WTC11 (cell line): Measurements from ENCODE around the gene ATXN7L3B. TPM values are rescaled to one million over a fixed set of nuclear protein-coding genes. Genes with fewer than 3 reads are reported as not detected.

Experiments used
- ATAC-seq: fragments of 200-7000 bp; cut with Tn5 transposase; 2 replicates; pipeline ENCODE4 v1.10.0; 2021; ENCODE audit warnings: mild to moderate bottlenecking, moderate library complexity
- CTCF ChIA-PET: fragments of 300-600 bp; sonication (Branson Sonifier 250); formaldehyde crosslinking; loops from one replicate; lab custom pipeline; 2021; ENCODE audit warnings: antibody characterized with exemption; lab: Charles Lee
- POLR2A ChIA-PET: fragments of 350-600 bp; sonication (Branson Sonifier 250); formaldehyde crosslinking; loops from one replicate; lab custom pipeline; 2021; ENCODE audit warnings: antibody characterized with exemption; lab: Charles Lee
- DNase-seq: peaks from one replicate; pipeline ENCODE4 v3.0.0; 2021; ENCODE audit warnings: low spot score
- H3K27ac Mint-ChIP-seq: 2 replicates; pipeline ENCODE4 v1.8.0; 2021; ENCODE audit warnings: mixed read lengths
- H3K27me3 Mint-ChIP-seq: 2 replicates; pipeline ENCODE4 v1.8.0; 2021; ENCODE audit warnings: low read depth, mild to moderate bottlenecking, moderate library complexity, mixed read lengths
- H3K36me3 Mint-ChIP-seq: 2 replicates; pipeline ENCODE4 v1.8.0; 2021; ENCODE audit warnings: mixed read lengths
- H3K4me1 Mint-ChIP-seq: 2 replicates; pipeline ENCODE4 v1.8.0; 2022; ENCODE audit warnings: mixed read lengths
- H3K4me3 Mint-ChIP-seq: 2 replicates; pipeline ENCODE4 v1.8.0; 2021; ENCODE audit warnings: mild to moderate bottlenecking, moderate library complexity, mixed read lengths
- H3K9me3 Mint-ChIP-seq: 2 replicates; pipeline ENCODE4 v1.8.0; 2021; ENCODE audit warnings: mixed read lengths
- ATF1 ChIP-seq: sonication (generic); formaldehyde crosslinking; IDR thresholded peaks from 2 replicates; pipeline ENCODE4 v1.8.1; 2023; ENCODE audit warnings: mild to moderate bottlenecking, moderate library complexity, missing genetic modification reagents
- CREB1 ChIP-seq: sonication (generic); formaldehyde crosslinking; IDR thresholded peaks from 2 replicates; pipeline ENCODE4 v1.8.0; 2023; ENCODE audit warnings: mild to moderate bottlenecking, missing genetic modification reagents
- E2F4 ChIP-seq: sonication (generic); formaldehyde crosslinking; IDR thresholded peaks from 2 replicates; pipeline ENCODE4 v1.8.1; 2022; ENCODE audit warnings: low read depth, mild to moderate bottlenecking, moderate library complexity, missing genetic modification reagents, borderline replicate concordance
- ESRRA ChIP-seq: sonication (generic); formaldehyde crosslinking; IDR thresholded peaks from 2 replicates; pipeline ENCODE4 v1.8.1; 2022; ENCODE audit warnings: mild to moderate bottlenecking, missing genetic modification reagents, borderline replicate concordance
- ETV6 ChIP-seq: sonication (generic); formaldehyde crosslinking; IDR thresholded peaks from 2 replicates; pipeline ENCODE4 v1.8.1; 2022; ENCODE audit warnings: mild to moderate bottlenecking, missing genetic modification reagents
- FOXP1 ChIP-seq: sonication (generic); formaldehyde crosslinking; IDR thresholded peaks from 2 replicates; pipeline ENCODE4 v1.8.0; 2022; ENCODE audit warnings: missing genetic modification reagents, mild to moderate bottlenecking, moderate library complexity, borderline replicate concordance
- NFYB ChIP-seq: sonication (generic); formaldehyde crosslinking; conservative IDR thresholded peaks from 2 replicates; pipeline ENCODE4 v1.8.0; 2022; ENCODE audit warnings: low read depth, missing genetic modification reagents
- NR3C1 ChIP-seq: sonication (generic); formaldehyde crosslinking; conservative IDR thresholded peaks from 2 replicates; pipeline ENCODE4 v1.8.1; 2023; ENCODE audit warnings: low read depth, mild to moderate bottlenecking, missing genetic modification reagents
- OVOL2 ChIP-seq: fragments of 250-450 bp; sonication (Bioruptor Pico); IDR thresholded peaks from 2 replicates; pipeline ENCODE4 v1.9.0; 2021; ENCODE audit warnings: mild to moderate bottlenecking, borderline replicate concordance
- TEAD1 ChIP-seq: sonication (generic); formaldehyde crosslinking; IDR thresholded peaks from 2 replicates; pipeline ENCODE4 v1.8.0; 2022; ENCODE audit warnings: mild to moderate bottlenecking, missing genetic modification reagents
- ZMAT4 ChIP-seq: fragments of 250-450 bp; sonication (Bioruptor Pico); IDR thresholded peaks from 2 replicates; pipeline ENCODE4 v1.9.0; 2021; ENCODE audit warnings: mild to moderate bottlenecking
- total RNA-seq: library from RNA; stranded (reverse); gene quantifications from 3 replicates; pipeline ENCODE4 v1.2.3, GENCODE V29; 2021
- TF ChIP-seq, protein P1 (sequence below): sonication (generic); formaldehyde crosslinking; IDR thresholded peaks from 2 replicates; pipeline ENCODE4 v1.8.1; 2023; ENCODE audit warnings: mild to moderate bottlenecking, missing genetic modification reagents
- TF ChIP-seq, protein P2 (sequence below): sonication (generic); formaldehyde crosslinking; IDR thresholded peaks from 2 replicates; pipeline ENCODE4 v1.8.0; 2023; ENCODE audit warnings: missing genetic modification reagents
- TF ChIP-seq, protein P3 (sequence below): sonication (generic); formaldehyde crosslinking; IDR thresholded peaks from 2 replicates; pipeline ENCODE4 v1.8.0; 2023; ENCODE audit warnings: missing genetic modification reagents, mild to moderate bottlenecking, borderline replicate concordance
- TF ChIP-seq, protein P4 (sequence below): sonication (generic); formaldehyde crosslinking; IDR thresholded peaks from 2 replicates; pipeline ENCODE4 v1.8.1; 2023; ENCODE audit warnings: mild to moderate bottlenecking, missing genetic modification reagents, moderate library complexity
- TF ChIP-seq, protein P5 (sequence below): sonication (generic); formaldehyde crosslinking; IDR thresholded peaks from 2 replicates; pipeline ENCODE4 v1.8.0; 2022; ENCODE audit warnings: mild to moderate bottlenecking, missing genetic modification reagents
- TF ChIP-seq, protein P6 (sequence below): fragments of 250-450 bp; sonication (Bioruptor Pico); IDR thresholded peaks from 2 replicates; pipeline ENCODE4 v1.9.0; 2021; ENCODE audit warnings: mild to moderate bottlenecking
- TF ChIP-seq, protein P7 (sequence below): fragments of 250-450 bp; sonication (Bioruptor Pico); IDR thresholded peaks from 2 replicates; pipeline ENCODE4 v1.8.0; 2021; ENCODE audit warnings: mild to moderate bottlenecking

ATXN7L3B gene
- total RNA-seq, 1 experiment from 2014 or later = 36.3 TPM

GRCh38 chr12:74539261-74539660 is 1.6 kb downstream of the ATXN7L3B start (continued):
- no peak for TF ChIP-seq ETV6 (CRISPR knock-in tag)

DNA sequence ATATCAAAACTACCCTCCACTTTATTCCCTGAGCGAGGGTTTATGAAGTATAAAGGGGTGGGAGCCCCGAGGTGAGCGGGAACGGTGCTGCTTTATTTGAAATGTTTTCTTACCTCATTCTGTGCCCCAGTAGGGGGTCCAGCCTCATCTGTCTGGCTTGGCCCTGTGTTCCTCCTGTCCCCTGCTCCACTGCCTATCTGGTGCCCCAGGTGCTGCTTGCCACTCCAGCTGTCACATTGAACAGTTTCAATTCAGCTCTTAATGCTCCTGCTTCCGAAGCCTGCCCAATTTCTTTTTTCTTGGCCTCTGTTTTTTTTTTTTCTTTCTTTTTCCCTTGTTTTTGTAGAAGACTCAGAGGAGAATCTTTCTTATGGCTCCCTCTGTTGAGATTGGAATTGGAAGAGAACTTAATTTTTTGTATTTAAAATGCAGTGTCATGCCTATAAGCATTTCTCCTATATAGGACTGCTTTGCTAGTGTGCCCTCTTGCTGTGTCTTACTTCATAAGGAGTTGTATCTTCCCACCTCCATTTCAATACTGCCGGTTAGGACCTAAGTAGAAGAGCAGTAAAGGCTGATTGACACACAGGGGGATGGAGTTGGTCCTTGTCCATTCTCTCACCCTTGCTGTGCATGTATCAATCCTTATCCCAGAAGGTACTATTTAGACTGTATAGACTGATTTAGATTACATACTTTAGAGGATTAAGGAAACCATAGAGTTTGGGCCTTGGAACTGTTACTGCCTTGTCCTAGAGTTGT is 2.3 kb downstream of the ATXN7L3B start:
- DNase-seq (no peak), ATAC-seq (no peak)
- Mint-ChIP-seq H3K27me3 (no peaks in the 10 kb centered on the region), H3K36me3 (peaks cover 10% of the 10 kb centered on the region; the same call in 1 of the 2 replicates), H3K4me3 (peak overlapping the region; percentile 97), H3K9me3 (no peaks in the 10 kb centered on the region), H3K27ac (peak overlapping the region; percentile 79), H3K4me1 (peaks cover 56% of the 10 kb centered on the region)
- ChIA-PET POLR2A (no interaction called here), CTCF (no interaction called here)
- TF ChIP-seq FOXP1 (CRISPR knock-in tag) = no peak
- TF ChIP-seq, protein P1, sequence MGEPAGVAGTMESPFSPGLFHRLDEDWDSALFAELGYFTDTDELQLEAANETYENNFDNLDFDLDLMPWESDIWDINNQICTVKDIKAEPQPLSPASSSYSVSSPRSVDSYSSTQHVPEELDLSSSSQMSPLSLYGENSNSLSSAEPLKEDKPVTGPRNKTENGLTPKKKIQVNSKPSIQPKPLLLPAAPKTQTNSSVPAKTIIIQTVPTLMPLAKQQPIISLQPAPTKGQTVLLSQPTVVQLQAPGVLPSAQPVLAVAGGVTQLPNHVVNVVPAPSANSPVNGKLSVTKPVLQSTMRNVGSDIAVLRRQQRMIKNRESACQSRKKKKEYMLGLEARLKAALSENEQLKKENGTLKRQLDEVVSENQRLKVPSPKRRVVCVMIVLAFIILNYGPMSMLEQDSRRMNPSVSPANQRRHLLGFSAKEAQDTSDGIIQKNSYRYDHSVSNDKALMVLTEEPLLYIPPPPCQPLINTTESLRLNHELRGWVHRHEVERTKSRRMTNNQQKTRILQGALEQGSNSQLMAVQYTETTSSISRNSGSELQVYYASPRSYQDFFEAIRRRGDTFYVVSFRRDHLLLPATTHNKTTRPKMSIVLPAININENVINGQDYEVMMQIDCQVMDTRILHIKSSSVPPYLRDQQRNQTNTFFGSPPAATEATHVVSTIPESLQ (CRISPR knock-in tag) = no peak
- TF ChIP-seq, protein P2, sequence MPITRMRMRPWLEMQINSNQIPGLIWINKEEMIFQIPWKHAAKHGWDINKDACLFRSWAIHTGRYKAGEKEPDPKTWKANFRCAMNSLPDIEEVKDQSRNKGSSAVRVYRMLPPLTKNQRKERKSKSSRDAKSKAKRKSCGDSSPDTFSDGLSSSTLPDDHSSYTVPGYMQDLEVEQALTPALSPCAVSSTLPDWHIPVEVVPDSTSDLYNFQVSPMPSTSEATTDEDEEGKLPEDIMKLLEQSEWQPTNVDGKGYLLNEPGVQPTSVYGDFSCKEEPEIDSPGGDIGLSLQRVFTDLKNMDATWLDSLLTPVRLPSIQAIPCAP (CRISPR knock-in tag) = no peak
- TF ChIP-seq, protein P3, sequence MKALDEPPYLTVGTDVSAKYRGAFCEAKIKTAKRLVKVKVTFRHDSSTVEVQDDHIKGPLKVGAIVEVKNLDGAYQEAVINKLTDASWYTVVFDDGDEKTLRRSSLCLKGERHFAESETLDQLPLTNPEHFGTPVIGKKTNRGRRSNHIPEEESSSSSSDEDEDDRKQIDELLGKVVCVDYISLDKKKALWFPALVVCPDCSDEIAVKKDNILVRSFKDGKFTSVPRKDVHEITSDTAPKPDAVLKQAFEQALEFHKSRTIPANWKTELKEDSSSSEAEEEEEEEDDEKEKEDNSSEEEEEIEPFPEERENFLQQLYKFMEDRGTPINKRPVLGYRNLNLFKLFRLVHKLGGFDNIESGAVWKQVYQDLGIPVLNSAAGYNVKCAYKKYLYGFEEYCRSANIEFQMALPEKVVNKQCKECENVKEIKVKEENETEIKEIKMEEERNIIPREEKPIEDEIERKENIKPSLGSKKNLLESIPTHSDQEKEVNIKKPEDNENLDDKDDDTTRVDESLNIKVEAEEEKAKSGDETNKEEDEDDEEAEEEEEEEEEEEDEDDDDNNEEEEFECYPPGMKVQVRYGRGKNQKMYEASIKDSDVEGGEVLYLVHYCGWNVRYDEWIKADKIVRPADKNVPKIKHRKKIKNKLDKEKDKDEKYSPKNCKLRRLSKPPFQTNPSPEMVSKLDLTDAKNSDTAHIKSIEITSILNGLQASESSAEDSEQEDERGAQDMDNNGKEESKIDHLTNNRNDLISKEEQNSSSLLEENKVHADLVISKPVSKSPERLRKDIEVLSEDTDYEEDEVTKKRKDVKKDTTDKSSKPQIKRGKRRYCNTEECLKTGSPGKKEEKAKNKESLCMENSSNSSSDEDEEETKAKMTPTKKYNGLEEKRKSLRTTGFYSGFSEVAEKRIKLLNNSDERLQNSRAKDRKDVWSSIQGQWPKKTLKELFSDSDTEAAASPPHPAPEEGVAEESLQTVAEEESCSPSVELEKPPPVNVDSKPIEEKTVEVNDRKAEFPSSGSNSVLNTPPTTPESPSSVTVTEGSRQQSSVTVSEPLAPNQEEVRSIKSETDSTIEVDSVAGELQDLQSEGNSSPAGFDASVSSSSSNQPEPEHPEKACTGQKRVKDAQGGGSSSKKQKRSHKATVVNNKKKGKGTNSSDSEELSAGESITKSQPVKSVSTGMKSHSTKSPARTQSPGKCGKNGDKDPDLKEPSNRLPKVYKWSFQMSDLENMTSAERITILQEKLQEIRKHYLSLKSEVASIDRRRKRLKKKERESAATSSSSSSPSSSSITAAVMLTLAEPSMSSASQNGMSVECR (CRISPR knock-in tag) = no peak
- TF ChIP-seq, protein P4, sequence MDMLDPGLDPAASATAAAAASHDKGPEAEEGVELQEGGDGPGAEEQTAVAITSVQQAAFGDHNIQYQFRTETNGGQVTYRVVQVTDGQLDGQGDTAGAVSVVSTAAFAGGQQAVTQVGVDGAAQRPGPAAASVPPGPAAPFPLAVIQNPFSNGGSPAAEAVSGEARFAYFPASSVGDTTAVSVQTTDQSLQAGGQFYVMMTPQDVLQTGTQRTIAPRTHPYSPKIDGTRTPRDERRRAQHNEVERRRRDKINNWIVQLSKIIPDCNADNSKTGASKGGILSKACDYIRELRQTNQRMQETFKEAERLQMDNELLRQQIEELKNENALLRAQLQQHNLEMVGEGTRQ (CRISPR knock-in tag) = no peak
- TF ChIP-seq ATF1 (CRISPR knock-in tag) = no peak
- TF ChIP-seq TEAD1 (CRISPR knock-in tag) = no peak
- TF ChIP-seq OVOL2 (CRISPR knock-in tag) = no peak
- no peak for TF ChIP-seq NR3C1 (CRISPR knock-in tag)
- TF ChIP-seq, protein P5, sequence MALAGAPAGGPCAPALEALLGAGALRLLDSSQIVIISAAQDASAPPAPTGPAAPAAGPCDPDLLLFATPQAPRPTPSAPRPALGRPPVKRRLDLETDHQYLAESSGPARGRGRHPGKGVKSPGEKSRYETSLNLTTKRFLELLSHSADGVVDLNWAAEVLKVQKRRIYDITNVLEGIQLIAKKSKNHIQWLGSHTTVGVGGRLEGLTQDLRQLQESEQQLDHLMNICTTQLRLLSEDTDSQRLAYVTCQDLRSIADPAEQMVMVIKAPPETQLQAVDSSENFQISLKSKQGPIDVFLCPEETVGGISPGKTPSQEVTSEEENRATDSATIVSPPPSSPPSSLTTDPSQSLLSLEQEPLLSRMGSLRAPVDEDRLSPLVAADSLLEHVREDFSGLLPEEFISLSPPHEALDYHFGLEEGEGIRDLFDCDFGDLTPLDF (CRISPR knock-in tag) = no peak
- no peak for TF ChIP-seq CREB1 (CRISPR knock-in tag)
- no peak for TF ChIP-seq ZMAT4 (CRISPR knock-in tag)
- TF ChIP-seq, protein P6, sequence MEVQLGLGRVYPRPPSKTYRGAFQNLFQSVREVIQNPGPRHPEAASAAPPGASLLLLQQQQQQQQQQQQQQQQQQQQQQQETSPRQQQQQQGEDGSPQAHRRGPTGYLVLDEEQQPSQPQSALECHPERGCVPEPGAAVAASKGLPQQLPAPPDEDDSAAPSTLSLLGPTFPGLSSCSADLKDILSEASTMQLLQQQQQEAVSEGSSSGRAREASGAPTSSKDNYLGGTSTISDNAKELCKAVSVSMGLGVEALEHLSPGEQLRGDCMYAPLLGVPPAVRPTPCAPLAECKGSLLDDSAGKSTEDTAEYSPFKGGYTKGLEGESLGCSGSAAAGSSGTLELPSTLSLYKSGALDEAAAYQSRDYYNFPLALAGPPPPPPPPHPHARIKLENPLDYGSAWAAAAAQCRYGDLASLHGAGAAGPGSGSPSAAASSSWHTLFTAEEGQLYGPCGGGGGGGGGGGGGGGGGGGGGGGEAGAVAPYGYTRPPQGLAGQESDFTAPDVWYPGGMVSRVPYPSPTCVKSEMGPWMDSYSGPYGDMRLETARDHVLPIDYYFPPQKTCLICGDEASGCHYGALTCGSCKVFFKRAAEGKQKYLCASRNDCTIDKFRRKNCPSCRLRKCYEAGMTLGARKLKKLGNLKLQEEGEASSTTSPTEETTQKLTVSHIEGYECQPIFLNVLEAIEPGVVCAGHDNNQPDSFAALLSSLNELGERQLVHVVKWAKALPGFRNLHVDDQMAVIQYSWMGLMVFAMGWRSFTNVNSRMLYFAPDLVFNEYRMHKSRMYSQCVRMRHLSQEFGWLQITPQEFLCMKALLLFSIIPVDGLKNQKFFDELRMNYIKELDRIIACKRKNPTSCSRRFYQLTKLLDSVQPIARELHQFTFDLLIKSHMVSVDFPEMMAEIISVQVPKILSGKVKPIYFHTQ = no peak
- TF ChIP-seq E2F4 = no peak
- TF ChIP-seq ESRRA (CRISPR knock-in tag) = no peak
- TF ChIP-seq, protein P7, sequence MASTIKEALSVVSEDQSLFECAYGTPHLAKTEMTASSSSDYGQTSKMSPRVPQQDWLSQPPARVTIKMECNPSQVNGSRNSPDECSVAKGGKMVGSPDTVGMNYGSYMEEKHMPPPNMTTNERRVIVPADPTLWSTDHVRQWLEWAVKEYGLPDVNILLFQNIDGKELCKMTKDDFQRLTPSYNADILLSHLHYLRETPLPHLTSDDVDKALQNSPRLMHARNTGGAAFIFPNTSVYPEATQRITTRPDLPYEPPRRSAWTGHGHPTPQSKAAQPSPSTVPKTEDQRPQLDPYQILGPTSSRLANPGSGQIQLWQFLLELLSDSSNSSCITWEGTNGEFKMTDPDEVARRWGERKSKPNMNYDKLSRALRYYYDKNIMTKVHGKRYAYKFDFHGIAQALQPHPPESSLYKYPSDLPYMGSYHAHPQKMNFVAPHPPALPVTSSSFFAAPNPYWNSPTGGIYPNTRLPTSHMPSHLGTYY (CRISPR knock-in tag) = no peak
- no peak for TF ChIP-seq NFYB (CRISPR knock-in tag)
